ENCODE results near the gene FBXO47. TPM values are rescaled to one million over a fixed set of nuclear protein-coding genes. Genes with fewer than 3 reads are reported as not detected.

Gene FBXO47
- total and polyA plus RNA-seq, 2 donors (not counting 1 experiment from before 2014, with no cell fraction given), result not detected

- no peak overlapping the region for H3K27ac Mint-ChIP-seq
- H3K4me1 Mint-ChIP-seq, result peaks cover 11% of the 10 kb centered on the region
- 100% methylated on average over 5 of the region's 9 CpGs for WGBS (ENCODE audit: insufficient coverage)
- TF ChIP-seq CTCF (IDR thresholded peaks at IDR 0.05) (no peak), EZH2 (IDR thresholded peaks at IDR 0.05; ENCODE audit: borderline replicate concordance, insufficient read depth, low read depth, low read length, poor library complexity, severe bottlenecking) (no peak)
- no peaks in the 10 kb centered on the region for H3K79me2 ChIP-seq (ENCODE audit: control insufficient read depth, insufficient read depth, low read length)
- H2AFZ ChIP-seq (ENCODE audit: insufficient read depth, low read depth, low read length, poor library complexity, severe bottlenecking), result no peak overlapping the region
- H3K9me3 Mint-ChIP-seq (ENCODE audit: insufficient read depth), result no peaks in the 10 kb centered on the region
- no peak overlapping the region for H3K4me3 Mint-ChIP-seq
- no peak overlapping the region for H3K9ac ChIP-seq (ENCODE audit: low read length)
- no peak overlapping the region for H3K4me3 ChIP-seq (ENCODE audit: control extremely low read depth in 1 of 5, extremely low read depth in 1 of 5, insufficient read depth in 1 of 5, low read depth in 2 of 5, low read length in 4 of 5)
- ATAC-seq (ENCODE audit: low read depth) (no peak), DNase-seq (no peak)
- no peak overlapping the region for H3K27ac ChIP-seq (ENCODE audit: low read length in 2 of 2)
- POLR2A ChIA-PET, result no interaction called here
- intact Hi-C loops (cut with micrococcal nuclease), result no loop called here
- CTCF ChIA-PET, result no interaction called here
- H3K4me2 ChIP-seq (replicated peaks; ENCODE audit: low read depth, low read length, poor library complexity, severe bottlenecking), result no peak overlapping the region
- peaks cover 10 to 11% of the 10 kb centered on the region in 2 donors for H3K4me1 ChIP-seq (ENCODE audit: control insufficient read depth in 2 of 2, insufficient read depth in 2 of 2, low read length in 2 of 2)
- no peaks in the 10 kb centered on the region for H3K27me3 ChIP-seq (replicated peaks in 1 of 4; ENCODE audit: control extremely low read depth in 1 of 4, control insufficient read depth in 3 of 4, insufficient read depth in 4 of 4, low read length in 3 of 4)
- no peaks in the 10 kb centered on the region for H4K20me1 ChIP-seq (ENCODE audit: control insufficient read depth, insufficient read depth, low read length, poor library complexity, severe bottlenecking)
- H3K36me3 ChIP-seq (replicated peaks in 1 of 2; ENCODE audit: control extremely low read depth in 1 of 2, control insufficient read depth in 1 of 2, extremely low read depth in 1 of 2, insufficient read depth in 2 of 2, low read length in 1 of 2), result no peaks in the 10 kb centered on the region
- H3K9me3 ChIP-seq (ENCODE audit: control extremely low read depth in 1 of 3, control insufficient read depth in 2 of 3, insufficient read depth in 1 of 3, low read length in 2 of 3), result no peaks in the 10 kb centered on the region
- H3K27me3 Mint-ChIP-seq, result no peaks in the 10 kb centered on the region
Observed at GRCh38 chr17:39016193-39017153, 49.3 kb upstream of the FBXO47 start.

GRCh38 chr17:39015546-39015935 is 48.3 kb upstream of the FBXO47 start:
- ATAC-seq (ENCODE audit: low read depth), result no peak
- H3K9me3 ChIP-seq (ENCODE audit: control extremely low read depth in 1 of 3, control insufficient read depth in 2 of 3, insufficient read depth in 1 of 3, low read length in 2 of 3), result no peaks in the 10 kb centered on the region
- POLR2A ChIA-PET, result no interaction called here
- Mint-ChIP-seq H3K27ac (no peak overlapping the region), H3K27me3 (no peaks in the 10 kb centered on the region), H3K4me3 (no peak overlapping the region), H3K4me1 (peaks cover 11% of the 10 kb centered on the region), H3K9me3 (ENCODE audit: insufficient read depth) (no peaks in the 10 kb centered on the region)
- peaks cover 10 to 11% of the 10 kb centered on the region in 2 donors for H3K4me1 ChIP-seq (ENCODE audit: control insufficient read depth in 2 of 2, insufficient read depth in 2 of 2, low read length in 2 of 2)
- no peak for DNase-seq
- no peak overlapping the region for H3K4me2 ChIP-seq (replicated peaks; ENCODE audit: low read depth, low read length, poor library complexity, severe bottlenecking)
- TF ChIP-seq EZH2 (IDR thresholded peaks at IDR 0.05; ENCODE audit: borderline replicate concordance, insufficient read depth, low read depth, low read length, poor library complexity, severe bottlenecking) (no peak), CTCF (IDR thresholded peaks at IDR 0.05) (no peak)
- no peak overlapping the region for H3K9ac ChIP-seq (ENCODE audit: low read length)
- no peaks in the 10 kb centered on the region for H3K79me2 ChIP-seq (ENCODE audit: control insufficient read depth, insufficient read depth, low read length)
- intact Hi-C loops (cut with micrococcal nuclease), result no loop called here
- 98% methylated on average over 6 of the region's 11 CpGs for WGBS (ENCODE audit: insufficient coverage)
- H3K27ac ChIP-seq (ENCODE audit: low read length in 2 of 2), result no peak overlapping the region
- H2AFZ ChIP-seq (ENCODE audit: insufficient read depth, low read depth, low read length, poor library complexity, severe bottlenecking), result no peak overlapping the region
- H3K4me3 ChIP-seq (ENCODE audit: control extremely low read depth in 1 of 5, extremely low read depth in 1 of 5, insufficient read depth in 1 of 5, low read depth in 2 of 5, low read length in 4 of 5), result no peak overlapping the region
- no peaks in the 10 kb centered on the region for H3K27me3 ChIP-seq (replicated peaks in 1 of 4; ENCODE audit: control extremely low read depth in 1 of 4, control insufficient read depth in 3 of 4, insufficient read depth in 4 of 4, low read length in 3 of 4)
- no peaks in the 10 kb centered on the region for H4K20me1 ChIP-seq (ENCODE audit: control insufficient read depth, insufficient read depth, low read length, poor library complexity, severe bottlenecking)
- H3K36me3 ChIP-seq (replicated peaks in 1 of 2; ENCODE audit: control extremely low read depth in 1 of 2, control insufficient read depth in 1 of 2, extremely low read depth in 1 of 2, insufficient read depth in 2 of 2, low read length in 1 of 2), result no peaks in the 10 kb centered on the region
- CTCF ChIA-PET, result no interaction called here
